H54 (cell line): Measurements from ENCODE around the gene APOA5.

ENCODE experiments used
- DNase-seq: peaks from one replicate; pipeline ENCODE4 v3.0.0; 2011; ENCODE audit warnings: low spot score, mixed read lengths; ENCODE audit not compliant: insufficient read length
- FAIRE-seq: peaks from 3 replicates; lab custom pipeline; 2011; peaks lifted over from hg19 to GRCh38; lab: Jason Lieb, UNC
- POLR2A ChIP-seq: IDR thresholded peaks from 2 replicates; pipeline ENCODE4 v1.6.1; 2011; ENCODE audit warnings: low read depth, mild to moderate bottlenecking, low read length

Gene APOA5

DNA sequence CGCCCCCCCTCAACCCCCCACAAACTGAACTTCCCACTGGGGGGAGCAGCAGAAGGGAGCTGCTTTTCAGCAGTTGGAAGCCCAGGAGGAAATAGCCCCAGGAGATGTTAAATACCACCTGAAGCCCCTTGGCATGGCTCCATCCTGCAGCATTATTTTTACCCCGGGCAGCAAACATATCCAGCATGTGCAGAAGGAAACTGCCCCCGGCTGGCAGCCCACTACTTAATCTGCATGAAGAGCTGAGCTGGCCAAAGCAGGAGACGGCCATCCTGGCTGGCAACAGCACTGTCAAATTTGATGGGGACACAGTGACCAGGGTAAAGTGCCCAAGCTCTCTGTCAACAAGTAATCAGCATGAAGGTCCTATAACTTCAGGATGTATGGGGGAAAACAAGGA, 50.9 kb downstream of the APOA5 start:
- FAIRE-seq = no peak
- no peak for DNase-seq

More for the DNA sequence above, 50.9 kb downstream of the APOA5 start:
- TF ChIP-seq POLR2A = no peak
